ENCODE results near the gene GPR183. TPM values are rescaled to one million over a fixed set of nuclear protein-coding genes. Genes with fewer than 3 reads are reported as not detected.

GPR183 gene
- total RNA-seq, 1 donor from 2014 or later, result 4.9 TPM

- Histone ChIP-seq H4K20me1 (ENCODE audit: insufficient read depth, low read length) (peaks cover 5% of the 10 kb centered on the region), H3K9ac (ENCODE audit: low read length) (peak overlapping the region; percentile 65), H3K79me2 (ENCODE audit: insufficient read depth, low read length) (peaks cover 5% of the 10 kb centered on the region), H2AFZ (ENCODE audit: low read depth, low read length) (no peak overlapping the region), H3K4me1 (ENCODE audit: insufficient read depth, low read length) (peaks cover 56% of the 10 kb centered on the region), H3K27me3 (ENCODE audit: insufficient read depth, low read length) (no peaks in the 10 kb centered on the region), H3K4me3 (ENCODE audit: insufficient read depth, low read depth, low read length) (no peak overlapping the region), H3K4me2 (ENCODE audit: low read length) (peak overlapping the region; percentile 58), H3K27ac (ENCODE audit: low read depth, low read length) (peak overlapping the region; percentile 95), H3K9me3 (ENCODE audit: insufficient read depth, low read depth, low read length) (no peaks in the 10 kb centered on the region), H3K36me3 (ENCODE audit: insufficient read depth, low read length) (no peaks in the 10 kb centered on the region)
- no peak overlapping the region for H3K4me3 Mint-ChIP-seq (ENCODE audit: unreplicated experiment)
- H3K36me3 Mint-ChIP-seq (ENCODE audit: low read depth, unreplicated experiment), result peaks cover 10% of the 10 kb centered on the region
- DNase-seq (ENCODE audit: low read depth) (no peak), FAIRE-seq (no peak)
- H3K27me3 Mint-ChIP-seq (ENCODE audit: low read depth, unreplicated experiment), result no peaks in the 10 kb centered on the region
- TF ChIP-seq CTCF (IDR thresholded peaks at IDR 0.05; ENCODE audit: insufficient read depth, low read depth, low read length), result no peak
- no peak for TF ChIP-seq EZH2 (IDR thresholded peaks at IDR 0.05; ENCODE audit: insufficient read depth, low read length)
- peaks cover 57% of the 10 kb centered on the region for H3K4me1 Mint-ChIP-seq (ENCODE audit: low read depth, unreplicated experiment)
- peak overlapping the region; percentile 75 for H3K27ac Mint-ChIP-seq (ENCODE audit: unreplicated experiment)
- H3K9me3 Mint-ChIP-seq (ENCODE audit: unreplicated experiment), result no peaks in the 10 kb centered on the region
Measured at GRCh38 chr13:99311137-99311536, 3.9 kb upstream of the GPR183 start.

- no peaks in the 10 kb centered on the region for H3K9me3 ChIP-seq (ENCODE audit: insufficient read depth, low read depth, low read length)
- H3K4me3 Mint-ChIP-seq (ENCODE audit: unreplicated experiment), result no peak overlapping the region
- H3K4me3 ChIP-seq (ENCODE audit: insufficient read depth, low read depth, low read length), result no peak overlapping the region
- peaks cover 5% of the 10 kb centered on the region for H4K20me1 ChIP-seq (ENCODE audit: insufficient read depth, low read length)
- H3K36me3 ChIP-seq (ENCODE audit: insufficient read depth, low read length), result no peaks in the 10 kb centered on the region
- H3K4me1 ChIP-seq (ENCODE audit: insufficient read depth, low read length), result peaks cover 55% of the 10 kb centered on the region
- DNase-seq (ENCODE audit: low read depth) (peak; percentile 84), FAIRE-seq (peak; percentile 64)
- H3K27me3 ChIP-seq (ENCODE audit: insufficient read depth, low read length), result no peaks in the 10 kb centered on the region
- H3K4me2 ChIP-seq (ENCODE audit: low read length), result peak overlapping the region; percentile 58
- no peak overlapping the region for H2AFZ ChIP-seq (ENCODE audit: low read depth, low read length)
- H3K27me3 Mint-ChIP-seq (ENCODE audit: low read depth, unreplicated experiment), result no peaks in the 10 kb centered on the region
- peaks cover 5% of the 10 kb centered on the region for H3K79me2 ChIP-seq (ENCODE audit: insufficient read depth, low read length)
- peaks cover 8% of the 10 kb centered on the region for H3K36me3 Mint-ChIP-seq (ENCODE audit: low read depth, unreplicated experiment)
- peak overlapping the region; percentile 95 for H3K27ac ChIP-seq (ENCODE audit: low read depth, low read length)
- no peaks in the 10 kb centered on the region for H3K9me3 Mint-ChIP-seq (ENCODE audit: unreplicated experiment)
- H3K27ac Mint-ChIP-seq (ENCODE audit: unreplicated experiment), result peak overlapping the region; percentile 75
- no peak for TF ChIP-seq CTCF (IDR thresholded peaks at IDR 0.05; ENCODE audit: insufficient read depth, low read depth, low read length)
- no peak for TF ChIP-seq EZH2 (IDR thresholded peaks at IDR 0.05; ENCODE audit: insufficient read depth, low read length)
- peaks cover 59% of the 10 kb centered on the region for H3K4me1 Mint-ChIP-seq (ENCODE audit: low read depth, unreplicated experiment)
- H3K9ac ChIP-seq (ENCODE audit: low read length), result peak overlapping the region; percentile 65
Measured at GRCh38 chr13:99310382-99311031, 3.3 kb upstream of the GPR183 start.

- Histone ChIP-seq H3K9ac (ENCODE audit: low read length) (peak overlapping the region; percentile 76), H2AFZ (ENCODE audit: low read depth, low read length) (no peak overlapping the region), H3K27ac (ENCODE audit: low read depth, low read length) (peak overlapping the region; percentile 95), H4K20me1 (ENCODE audit: insufficient read depth, low read length) (peaks cover 5% of the 10 kb centered on the region), H3K4me1 (ENCODE audit: insufficient read depth, low read length) (peaks cover 50% of the 10 kb centered on the region), H3K36me3 (ENCODE audit: insufficient read depth, low read length) (no peaks in the 10 kb centered on the region), H3K9me3 (ENCODE audit: insufficient read depth, low read depth, low read length) (no peaks in the 10 kb centered on the region), H3K4me2 (ENCODE audit: low read length) (peak overlapping the region; percentile 70), H3K4me3 (ENCODE audit: insufficient read depth, low read depth, low read length) (no peak overlapping the region), H3K79me2 (ENCODE audit: insufficient read depth, low read length) (peaks cover 5% of the 10 kb centered on the region), H3K27me3 (ENCODE audit: insufficient read depth, low read length) (no peaks in the 10 kb centered on the region)
- peak overlapping the region; percentile 98 for H3K27ac Mint-ChIP-seq (ENCODE audit: unreplicated experiment)
- no peaks in the 10 kb centered on the region for H3K9me3 Mint-ChIP-seq (ENCODE audit: unreplicated experiment)
- H3K4me1 Mint-ChIP-seq (ENCODE audit: low read depth, unreplicated experiment), result peaks cover 64% of the 10 kb centered on the region
- H3K27me3 Mint-ChIP-seq (ENCODE audit: low read depth, unreplicated experiment), result no peaks in the 10 kb centered on the region
- FAIRE-seq (no peak), DNase-seq (ENCODE audit: low read depth) (peak; percentile 78)
- H3K36me3 Mint-ChIP-seq (ENCODE audit: low read depth, unreplicated experiment), result peaks cover 3% of the 10 kb centered on the region
- TF ChIP-seq EZH2 (IDR thresholded peaks at IDR 0.05; ENCODE audit: insufficient read depth, low read length) (no peak), CTCF (IDR thresholded peaks at IDR 0.05; ENCODE audit: insufficient read depth, low read depth, low read length) (no peak)
- peak overlapping the region; percentile 64 for H3K4me3 Mint-ChIP-seq (ENCODE audit: unreplicated experiment)
Measured at GRCh38 chr13:99308471-99309087, 1.4 kb upstream of the GPR183 start.
